ES-I3 (cell line): ENCODE results near the gene RNF39.

Experiments
- H3K36me3 ChIP-seq: 2 replicates; pipeline ENCODE4 v1.6.1; 2013; ENCODE audit warnings: mild to moderate bottlenecking, low read length, control low read depth, moderate library complexity; ENCODE audit not compliant: insufficient read depth
- H3K4me1 ChIP-seq: 2 replicates; pipeline ENCODE4 v1.6.1; 2013; ENCODE audit warnings: mild to moderate bottlenecking, control low read depth, low read length; ENCODE audit not compliant: insufficient read depth
- H3K9ac ChIP-seq: 2 replicates; pipeline ENCODE4 v1.6.1; 2013; ENCODE audit warnings: low read depth, mild to moderate bottlenecking, low read length, moderate library complexity
- H3K9me3 ChIP-seq: 2 replicates; pipeline ENCODE4 v1.6.1; 2013; ENCODE audit warnings: mild to moderate bottlenecking, low read length, moderate library complexity; ENCODE audit not compliant: control insufficient read depth, insufficient read depth

Gene RNF39

DNA sequence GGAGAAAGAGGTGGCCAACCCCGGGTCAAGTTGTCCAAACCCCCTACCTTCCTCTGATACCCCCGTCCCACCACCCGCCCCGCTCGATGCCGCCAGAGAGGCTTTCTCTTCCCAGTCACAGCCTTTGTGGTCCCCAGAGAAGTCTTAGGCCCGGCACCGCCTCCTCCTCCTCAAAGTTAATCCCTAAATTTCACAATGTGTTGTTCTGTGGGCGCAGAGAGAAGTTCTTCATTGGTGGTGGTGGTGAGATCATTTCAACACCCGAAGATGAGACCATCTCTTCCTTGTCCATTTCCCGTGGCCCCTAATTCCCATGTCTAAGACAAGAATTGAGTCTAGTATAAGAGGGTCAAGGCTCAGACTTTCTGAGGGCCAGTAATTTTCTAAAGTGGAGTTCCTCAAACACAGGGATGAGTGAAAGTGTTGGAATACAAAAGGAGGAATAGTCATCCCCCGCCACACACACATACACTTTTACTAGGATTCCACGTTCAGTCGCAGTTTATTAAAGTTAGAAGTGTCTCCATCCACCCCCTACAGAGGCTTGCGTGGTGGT, 26.9 kb upstream of the RNF39 start:
- Histone ChIP-seq H3K9me3 (no peaks in the 10 kb centered on the region), H3K36me3 (no peaks in the 10 kb centered on the region), H3K9ac (peak overlapping the region; percentile 35; the same call in 1 of the 2 replicates), H3K4me1 (0 out of 2 replicates have a peak, but pooled peaks cover 5% of the 10 kb centered on the region)

DNA sequence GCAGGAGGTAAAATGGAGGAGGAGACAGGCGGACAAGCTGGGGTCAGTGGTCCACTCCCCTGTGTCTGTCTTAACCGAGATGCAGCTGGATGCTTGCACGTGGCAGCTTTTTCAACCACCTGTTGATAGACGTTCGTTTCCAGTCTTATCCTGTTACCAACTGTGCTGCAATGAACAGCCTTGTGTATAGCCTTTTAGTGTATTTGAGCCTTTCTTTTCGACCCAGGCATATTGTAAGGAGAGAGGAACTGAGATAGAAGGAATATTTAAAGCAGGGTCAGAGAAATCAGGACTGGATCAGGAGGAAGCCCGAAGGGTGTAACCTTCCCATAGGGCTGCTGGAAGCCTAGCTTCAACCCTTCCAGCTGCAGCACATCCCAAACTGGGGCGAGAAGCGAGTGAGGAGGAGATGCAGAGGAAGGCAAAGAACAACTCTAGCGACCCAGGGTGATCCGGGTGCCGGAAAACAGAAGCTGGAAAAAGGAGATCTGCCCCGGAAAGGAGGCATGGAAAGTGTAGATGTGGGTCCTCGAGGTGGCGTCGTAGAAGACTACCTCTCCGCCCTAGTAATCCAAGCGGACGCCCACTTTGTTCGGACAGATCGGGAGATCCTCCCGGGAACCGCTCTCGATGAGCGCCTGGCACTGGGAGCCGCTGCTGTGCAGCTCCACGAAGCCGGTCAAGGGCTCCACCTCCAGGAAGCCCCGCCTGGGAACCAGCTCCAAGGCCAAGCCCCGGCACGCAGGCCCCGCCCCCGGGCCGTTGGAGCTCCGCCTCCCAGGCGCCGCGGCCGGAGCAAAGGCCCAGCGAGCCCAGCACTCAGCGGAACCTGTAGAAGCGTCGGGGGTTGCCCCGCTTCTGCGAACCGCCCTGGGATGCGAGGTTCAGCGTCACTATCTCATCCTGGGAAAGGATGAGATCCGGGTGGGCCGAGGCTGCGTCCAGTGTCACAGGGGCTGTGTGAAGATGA, 26.2 kb upstream of the RNF39 start:
- H3K9me3 ChIP-seq = no peaks in the 10 kb centered on the region
- H3K36me3 ChIP-seq = no peaks in the 10 kb centered on the region
- H3K4me1 ChIP-seq = 0 out of 2 replicates have a peak, but pooled peaks cover 5% of the 10 kb centered on the region
- peak overlapping the region; percentile 40; the same call in 1 of the 2 replicates for H3K9ac ChIP-seq

DNA sequence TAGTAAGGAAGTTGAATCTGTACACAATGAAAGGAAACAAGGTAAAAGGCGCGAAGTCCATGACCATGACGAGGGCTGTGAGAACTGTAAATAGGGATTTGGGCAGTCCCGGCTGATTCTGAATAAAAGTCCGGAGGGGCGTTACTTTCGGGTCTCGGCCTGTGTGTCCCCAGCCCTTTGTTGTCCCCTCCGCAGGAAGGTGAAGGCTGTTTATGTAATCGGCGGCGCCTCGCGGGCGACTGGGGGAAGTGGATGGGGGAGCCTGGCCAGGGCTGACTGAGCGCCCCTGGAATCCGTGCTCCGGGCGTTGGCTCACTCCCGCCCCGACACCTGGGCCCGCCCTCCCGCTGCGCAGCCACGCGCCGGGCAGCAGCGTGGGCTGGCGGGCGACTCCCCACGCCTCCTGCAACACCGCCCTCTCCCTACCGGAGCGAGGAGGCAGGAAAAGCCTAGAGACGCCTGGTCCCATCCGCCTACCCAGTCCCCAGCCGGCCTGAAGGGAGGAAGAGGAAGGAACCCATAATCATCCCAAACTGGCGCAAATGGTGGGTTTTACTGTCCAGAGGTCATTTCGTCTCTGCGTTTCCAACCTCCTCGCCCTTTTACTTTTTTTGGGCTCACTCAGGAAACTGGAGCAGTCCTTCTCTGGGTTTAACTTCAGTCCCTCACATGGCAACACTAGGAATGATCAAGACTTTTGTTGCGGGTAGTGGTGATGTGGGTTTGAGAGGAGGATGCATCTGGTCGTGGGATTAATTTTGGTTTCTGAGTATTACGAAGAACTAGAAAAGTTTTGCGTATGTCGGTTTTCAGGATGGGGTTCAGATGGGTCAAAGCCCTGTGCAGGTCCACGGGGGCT, 25.2 kb upstream of the RNF39 start:
- no peaks in the 10 kb centered on the region for H3K9me3 ChIP-seq
- H3K4me1 ChIP-seq = 0 out of 2 replicates have a peak, but pooled peaks cover 5% of the 10 kb centered on the region
- peak overlapping the region; percentile 40 for H3K9ac ChIP-seq
- no peaks in the 10 kb centered on the region for H3K36me3 ChIP-seq

GRCh38 chr6:30100154-30100553, 24.6 kb upstream of the RNF39 start:
- Histone ChIP-seq H3K36me3 (no peaks in the 10 kb centered on the region), H3K4me1 (peaks cover 9% of the 10 kb centered on the region; the same call in 1 of the 2 replicates), H3K9ac (peak overlapping the region; percentile 40; the same call in 1 of the 2 replicates), H3K9me3 (no peaks in the 10 kb centered on the region)

GRCh38 chr6:30097902-30098768, 22.6 kb upstream of the RNF39 start:
- Histone ChIP-seq H3K9me3 (no peaks in the 10 kb centered on the region), H3K36me3 (no peaks in the 10 kb centered on the region), H3K4me1 (peaks cover 9% of the 10 kb centered on the region; the same call in 1 of the 2 replicates), H3K9ac (no peak overlapping the region)

DNA sequence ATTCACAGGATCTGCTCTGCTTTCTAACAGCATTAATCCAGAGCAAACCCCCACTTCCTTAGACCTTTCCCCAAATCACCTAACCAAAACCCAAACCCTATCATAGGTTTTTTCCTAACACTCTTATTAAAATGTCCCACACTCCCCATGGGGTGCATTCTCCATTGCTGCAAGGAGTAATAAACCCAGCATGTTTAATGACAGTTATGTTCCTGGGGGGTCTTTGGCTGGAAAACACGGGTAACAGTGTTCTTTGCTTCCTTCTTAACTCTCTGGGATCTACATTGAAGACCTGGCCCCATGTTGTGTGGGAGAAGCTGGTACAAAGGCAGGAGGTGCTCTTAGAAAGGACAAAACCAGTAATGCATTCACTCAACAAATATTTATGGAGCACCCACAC, 21.3 kb upstream of the RNF39 start:
- peaks cover 9% of the 10 kb centered on the region; the same call in 1 of the 2 replicates for H3K4me1 ChIP-seq
- no peak overlapping the region for H3K9ac ChIP-seq
- H3K36me3 ChIP-seq = no peaks in the 10 kb centered on the region
- H3K9me3 ChIP-seq = no peaks in the 10 kb centered on the region

- Histone ChIP-seq H3K4me1 (peaks cover 4% of the 10 kb centered on the region; the same call in 1 of the 2 replicates), H3K9me3 (no peaks in the 10 kb centered on the region), H3K9ac (no peak overlapping the region), H3K36me3 (no peaks in the 10 kb centered on the region)
These were observed 18.5 kb upstream of the RNF39 start for GRCh38 chr6:30093951-30094661.

DNA sequence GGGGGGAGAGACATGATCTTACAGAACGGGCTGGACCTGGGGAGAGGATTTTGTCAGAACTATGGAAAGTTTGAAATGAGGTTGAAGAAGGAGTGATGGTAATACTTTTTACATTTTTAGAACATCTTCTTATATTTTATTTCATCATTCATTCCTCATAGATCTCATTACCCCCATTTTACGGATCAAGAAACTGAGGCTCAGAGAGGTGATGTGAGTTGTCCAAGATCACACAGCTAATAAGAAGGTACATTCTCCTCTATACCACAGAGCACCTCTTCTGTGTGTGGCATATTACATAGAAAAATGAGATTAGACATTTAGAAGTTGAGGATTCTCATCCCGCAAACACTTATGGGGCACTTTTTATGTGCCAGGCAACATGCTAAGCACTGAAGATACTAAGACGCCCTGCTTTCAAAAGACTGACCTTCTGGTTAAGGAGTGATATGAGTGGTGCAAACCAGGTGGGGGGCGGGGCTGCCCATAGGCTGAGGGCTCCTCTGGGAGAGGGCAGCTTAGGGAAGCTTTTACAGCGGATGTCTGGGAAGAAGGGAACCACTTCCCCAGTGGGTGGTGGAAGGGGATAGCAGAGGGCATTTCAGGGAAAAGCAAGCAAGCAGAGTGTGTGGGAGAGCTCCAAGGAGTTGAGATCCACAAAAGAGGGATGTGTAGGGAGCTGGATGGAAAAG, 17.4 kb upstream of the RNF39 start:
- Histone ChIP-seq H3K36me3 (no peaks in the 10 kb centered on the region), H3K9ac (no peak overlapping the region), H3K4me1 (peaks cover 4% of the 10 kb centered on the region; the same call in 1 of the 2 replicates), H3K9me3 (no peaks in the 10 kb centered on the region)

- H3K9me3 ChIP-seq = no peaks in the 10 kb centered on the region
- H3K4me1 ChIP-seq = peaks cover 4% of the 10 kb centered on the region; the same call in 1 of the 2 replicates
- no peak overlapping the region for H3K9ac ChIP-seq
- H3K36me3 ChIP-seq = no peaks in the 10 kb centered on the region
These were observed 16.2 kb upstream of the RNF39 start for GRCh38 chr6:30091577-30092381.

GRCh38 chr6:30087876-30088275, 12.3 kb upstream of the RNF39 start:
- no peaks in the 10 kb centered on the region for H3K4me1 ChIP-seq

GRCh38 chr6:30077218-30077617, 1.6 kb upstream of the RNF39 start:
- Histone ChIP-seq H3K4me1 (peaks cover 14% of the 10 kb centered on the region), H3K36me3 (no peaks in the 10 kb centered on the region), H3K9me3 (no peaks in the 10 kb centered on the region), H3K9ac (no peak overlapping the region)

More at GRCh38 chr6:30087876-30088275, 12.3 kb upstream of the RNF39 start:
- H3K36me3 ChIP-seq = no peaks in the 10 kb centered on the region
- H3K9me3 ChIP-seq = no peaks in the 10 kb centered on the region
- no peak overlapping the region for H3K9ac ChIP-seq
